Suppressor macrophage (primary cell): ENCODE results near the gene SYT1.
"Not testable (repeated sequence)": the region's sequence is repeated elsewhere in the genome, so short reads cannot be mapped to it uniquely, and the experiment has no call there.

Experiments
- DNase-seq, 4 experiments: peaks; one replicate each; pipeline ENCODE4 v3.0.0-alpha.2; 2020 to 2022

Gene SYT1

GRCh38 chr12:79409562-79409961 is 545.0 kb downstream of the SYT1 start:
- no peak for DNase-seq

- DNase-seq, result no peak
These were observed 547.2 kb downstream of the SYT1 start for GRCh38 chr12:79411791-79412190.

GRCh38 chr12:79413796-79414195 is 549.2 kb downstream of the SYT1 start:
- DNase-seq, result no peak

GRCh38 chr12:79414252-79414651 is 549.7 kb downstream of the SYT1 start:
- no peak for DNase-seq

- no peak for DNase-seq
These were observed 550.7 kb downstream of the SYT1 start for GRCh38 chr12:79415321-79415720.

GRCh38 chr12:79415746-79416435 is 551.3 kb downstream of the SYT1 start:
- DNase-seq, result no peak

- DNase-seq, result no peak
These were observed 555.6 kb downstream of the SYT1 start for GRCh38 chr12:79420146-79420618.

GRCh38 chr12:79421236-79421740 is 556.7 kb downstream of the SYT1 start:
- no peak for DNase-seq

- no peak for DNase-seq
These were observed 557.7 kb downstream of the SYT1 start for GRCh38 chr12:79422060-79422812.

- no peak for DNase-seq
These were observed 559.0 kb downstream of the SYT1 start for GRCh38 chr12:79423560-79423959.

GRCh38 chr12:79424109-79424721 is 559.6 kb downstream of the SYT1 start:
- DNase-seq, result no peak

GRCh38 chr12:79426121-79426520 is 561.5 kb downstream of the SYT1 start:
- DNase-seq, result no peak

GRCh38 chr12:79426744-79427143 is 562.2 kb downstream of the SYT1 start:
- not testable (repeated sequence) for DNase-seq

GRCh38 chr12:79433465-79434072 is 569.0 kb downstream of the SYT1 start:
- DNase-seq, result no peak

- no peak for DNase-seq
These were observed 570.0 kb downstream of the SYT1 start for GRCh38 chr12:79434561-79434960.

GRCh38 chr12:79435742-79436141 is 571.2 kb downstream of the SYT1 start:
- DNase-seq, result no peak

- no peak for DNase-seq
These were observed 574.1 kb downstream of the SYT1 start for GRCh38 chr12:79438480-79439174.

- no peak for DNase-seq
These were observed 574.7 kb downstream of the SYT1 start for GRCh38 chr12:79439175-79439825.

GRCh38 chr12:79441534-79441933 is 577.0 kb downstream of the SYT1 start:
- DNase-seq, result no peak

- no peak for DNase-seq
These were observed 577.8 kb downstream of the SYT1 start for GRCh38 chr12:79442396-79442795.

- DNase-seq, result no peak
These were observed 579.5 kb downstream of the SYT1 start for GRCh38 chr12:79444089-79444488.

GRCh38 chr12:79448816-79449215 is 584.2 kb downstream of the SYT1 start:
- DNase-seq, result no peak
